ENCODE results near the gene NACA2.
"Not testable (repeated sequence)": the region's sequence is repeated elsewhere in the genome, so short reads cannot be mapped to it uniquely, and the experiment has no call there.

The NACA2 gene

DNA sequence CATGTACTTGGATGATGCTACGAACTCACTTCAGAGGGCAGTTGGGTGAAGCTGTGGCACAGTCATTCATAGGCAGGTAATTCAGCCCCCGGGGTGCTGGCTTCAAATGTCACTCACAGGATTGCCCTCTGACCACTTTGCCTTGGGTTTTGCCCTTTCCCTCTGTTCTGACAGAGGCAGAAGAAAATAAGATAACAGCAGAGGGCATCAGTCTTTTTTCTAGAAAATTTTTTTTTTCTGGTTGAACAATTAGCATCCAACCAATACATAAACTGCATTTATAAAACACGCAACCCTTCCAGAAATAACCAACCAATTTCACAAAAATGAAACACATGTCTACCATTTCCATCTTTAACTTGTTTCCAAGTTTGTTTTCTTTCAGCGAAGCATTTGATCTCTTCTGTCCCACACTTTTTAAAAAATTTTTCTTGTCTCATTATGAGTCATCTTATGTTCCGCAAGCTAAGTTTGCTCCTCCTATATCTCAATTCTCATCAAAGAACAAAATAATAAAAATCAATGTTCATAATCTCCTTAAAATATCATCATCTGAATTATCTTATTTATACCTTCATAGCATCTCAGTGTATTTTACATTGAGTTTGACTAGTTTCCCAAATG is 15.6 kb downstream of the NACA2 start:
- DNase-seq: no peak

DNA sequence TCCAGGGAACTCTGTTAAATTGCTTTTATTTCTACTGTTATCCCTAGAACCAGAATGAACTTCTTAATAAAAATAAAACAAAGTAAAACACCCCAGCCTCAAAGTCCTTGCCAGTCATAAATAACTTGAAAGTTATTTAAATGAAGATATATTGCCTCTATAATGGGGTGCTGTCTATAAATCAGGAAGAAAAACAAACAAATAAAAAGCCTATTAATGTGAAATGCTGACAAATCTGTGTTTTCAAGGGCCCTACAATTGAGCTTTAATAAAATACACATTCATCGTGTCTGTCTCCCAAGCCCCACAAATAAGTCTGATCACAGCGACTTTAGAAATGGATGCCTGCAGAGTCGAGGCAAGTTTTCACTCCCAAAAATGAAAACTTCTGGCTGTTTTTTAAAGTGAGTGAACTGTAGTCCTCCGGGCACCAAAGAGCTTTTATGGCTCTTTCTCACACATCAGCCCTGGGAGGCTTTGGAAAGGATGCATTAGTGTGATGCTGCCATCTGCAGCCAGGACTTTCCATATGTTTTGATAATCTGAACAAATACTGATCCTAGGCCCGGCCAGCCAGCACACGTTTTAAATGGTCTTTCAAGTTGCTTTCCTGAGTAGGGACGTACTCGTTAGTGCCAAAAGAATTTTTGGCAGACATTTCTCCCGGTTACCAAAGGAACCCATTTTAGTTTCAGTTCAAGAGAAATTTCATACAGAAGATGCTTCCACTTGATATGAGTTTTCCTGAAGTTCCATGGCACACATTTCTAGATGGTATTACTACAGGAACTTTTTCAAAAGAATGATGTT is 16.3 kb downstream of the NACA2 start:
- no peak for DNase-seq

DNA sequence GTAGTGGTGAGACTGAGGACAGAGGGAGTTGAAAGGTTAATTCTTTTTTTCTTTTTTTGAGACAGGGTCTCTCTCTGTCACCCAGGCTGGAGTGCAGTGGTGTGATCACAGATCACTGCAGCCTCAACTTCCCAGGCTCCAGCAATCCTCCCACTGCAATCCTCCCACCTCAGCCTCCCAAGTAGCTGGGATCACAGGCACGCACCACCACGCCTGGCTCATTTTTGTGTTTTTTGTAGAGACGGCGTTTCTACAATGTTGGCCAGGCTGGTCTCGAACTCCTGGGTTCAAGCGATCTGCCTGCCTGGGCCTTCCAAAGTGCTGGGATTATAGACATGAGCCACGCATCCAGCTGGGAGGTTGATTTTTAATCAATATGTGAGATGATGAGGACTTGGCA is 18.5 kb downstream of the NACA2 start:
- DNase-seq: not testable (repeated sequence)

DNA sequence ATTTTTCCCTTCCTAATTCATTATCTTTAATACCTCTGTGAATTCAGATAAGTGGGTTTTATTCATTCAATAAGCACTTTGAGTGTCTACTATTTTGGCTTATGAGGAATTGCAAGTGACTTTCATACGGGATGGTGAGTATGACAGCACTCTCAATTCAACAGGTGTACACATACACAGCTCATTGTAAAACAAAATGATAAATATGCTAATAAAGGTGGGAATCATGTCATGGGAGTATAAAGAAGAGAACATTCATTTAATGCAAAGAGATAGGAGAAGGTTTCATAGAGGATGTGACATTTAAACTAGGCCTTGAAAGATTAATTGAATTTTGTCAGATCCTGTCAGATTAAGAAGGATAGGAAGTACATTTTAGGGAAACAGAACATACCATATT is 19.4 kb downstream of the NACA2 start:
- no peak for DNase-seq

DNA sequence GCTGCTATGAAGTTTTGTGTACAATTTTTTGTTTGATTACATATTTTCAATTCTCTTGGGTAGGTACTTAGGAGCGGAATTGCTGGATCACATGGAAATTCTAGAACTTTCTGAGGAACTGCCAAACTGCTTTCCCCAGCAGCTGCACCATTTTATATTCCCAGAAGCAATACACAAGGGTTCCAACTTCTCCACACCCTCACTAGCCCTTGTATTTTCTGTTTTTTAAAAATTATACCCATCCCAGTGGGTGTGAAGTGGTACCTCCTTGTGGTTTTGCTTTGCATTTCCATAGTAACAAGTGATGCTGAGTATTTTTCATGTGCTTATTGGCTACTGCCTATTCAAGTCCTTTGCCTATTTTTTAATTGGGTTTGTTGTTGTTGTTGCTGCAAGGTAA is 20.9 kb downstream of the NACA2 start:
- no peak for DNase-seq

DNA sequence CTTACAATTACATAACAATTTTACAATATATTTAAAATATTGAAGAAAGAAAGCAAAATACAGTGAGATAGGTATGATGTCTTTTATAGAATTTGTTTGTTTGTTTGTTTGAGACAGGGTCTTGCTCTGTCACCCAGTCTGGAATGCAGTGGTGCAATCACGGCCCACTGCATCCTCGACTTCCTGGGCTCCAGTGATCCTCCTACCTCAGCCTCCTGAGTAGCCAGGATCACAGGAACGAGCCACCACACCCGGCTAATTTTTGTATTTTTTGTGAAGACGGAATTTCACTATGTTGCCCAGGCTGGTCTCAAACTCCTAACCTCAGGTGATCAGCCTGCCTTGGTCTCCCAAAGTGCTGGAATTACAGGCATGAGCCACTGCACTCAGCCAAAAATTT is 21.5 kb downstream of the NACA2 start:
- not testable (repeated sequence) for DNase-seq

DNA sequence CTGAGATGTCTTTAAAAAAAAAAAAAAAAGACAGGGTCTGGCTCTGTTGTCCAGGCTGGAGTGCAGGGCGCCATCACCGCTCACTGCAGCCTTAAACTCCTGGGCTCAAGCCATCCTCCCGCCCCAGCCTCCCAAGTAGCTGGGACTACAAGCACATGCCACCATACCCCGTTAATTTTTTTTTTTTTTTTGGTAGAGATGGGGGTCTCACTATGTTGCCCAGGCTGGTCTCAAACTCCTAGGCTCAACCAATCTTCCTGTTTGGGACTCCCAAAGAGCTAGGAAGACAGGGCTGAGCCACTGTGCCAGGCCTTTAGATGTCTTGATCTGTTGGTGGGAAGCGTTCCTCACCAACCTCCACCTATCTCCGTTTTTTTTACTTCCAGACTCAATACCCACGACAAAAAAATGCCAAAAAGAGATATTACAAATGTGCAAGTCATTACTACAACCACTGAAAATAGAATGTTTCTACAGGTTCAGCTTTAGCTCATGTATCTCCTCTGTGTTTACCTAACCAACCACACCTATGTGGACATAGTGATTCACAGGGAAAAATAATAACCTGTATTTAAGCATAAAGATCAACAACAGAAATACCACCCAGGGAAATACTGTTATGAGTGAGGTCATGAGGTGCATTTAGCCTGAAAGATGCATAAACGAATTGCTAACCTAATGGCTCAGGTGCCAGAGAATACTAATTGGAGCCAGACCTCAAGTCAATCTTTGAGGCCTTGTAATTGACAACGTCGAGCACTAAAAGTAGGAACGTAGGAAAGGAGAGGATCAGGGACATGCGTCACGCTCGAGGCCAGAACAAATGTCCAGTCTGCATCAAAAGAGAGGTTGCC is 22.6 kb downstream of the NACA2 start:
- DNase-seq: no peak

DNA sequence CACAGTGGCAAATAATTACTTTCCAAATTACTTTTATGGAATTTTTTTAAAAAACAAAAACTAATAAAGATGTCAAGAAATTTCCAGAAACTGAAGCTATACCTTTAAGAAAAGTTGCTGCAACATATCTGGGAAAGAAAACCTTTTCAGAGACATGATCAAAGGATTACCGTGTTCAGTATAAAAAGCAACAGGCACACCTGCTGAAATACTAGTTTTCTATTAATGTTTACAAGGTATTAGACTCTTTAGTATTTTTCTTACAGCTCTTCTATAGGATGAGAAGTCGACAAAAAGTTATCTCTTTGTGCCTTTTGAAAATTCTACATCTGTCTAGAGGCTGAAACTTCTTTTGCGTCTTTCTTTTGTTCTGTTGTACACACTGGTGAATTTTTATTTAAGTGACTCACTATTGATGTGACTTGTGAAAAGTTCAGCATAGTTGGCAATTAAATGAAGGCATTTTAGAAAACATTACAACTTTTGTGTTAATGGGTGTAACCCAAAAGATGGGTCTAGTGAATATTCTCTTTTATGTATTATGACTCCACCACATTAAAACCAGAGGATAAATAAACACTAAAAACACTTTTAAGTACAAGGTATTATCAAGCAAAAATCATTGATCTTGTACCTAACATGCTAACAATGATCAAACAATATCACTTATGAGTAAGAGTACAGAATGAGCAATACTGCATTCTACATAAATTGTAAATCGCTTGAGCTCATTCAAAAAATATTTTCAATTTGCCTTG is 23.8 kb downstream of the NACA2 start:
- no peak for DNase-seq

DNA sequence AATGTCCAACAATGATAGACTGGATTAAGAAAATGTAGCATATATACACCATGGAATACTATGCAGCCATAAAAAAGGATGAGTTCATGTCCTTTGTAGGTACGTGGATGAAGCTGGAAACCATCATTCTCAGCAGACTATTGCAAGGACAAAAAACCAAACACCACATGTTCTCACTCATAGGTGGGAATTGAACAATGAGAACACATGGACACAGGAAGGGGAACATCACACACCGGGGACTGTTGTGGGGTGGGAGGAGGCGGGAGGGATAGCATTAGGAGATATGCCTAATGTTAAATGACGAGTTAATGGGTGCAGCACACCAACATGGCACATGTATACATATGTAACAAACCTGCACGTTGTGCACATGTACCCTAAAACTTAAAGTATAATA is 24.6 kb downstream of the NACA2 start:
- DNase-seq: not testable (repeated sequence)

DNA sequence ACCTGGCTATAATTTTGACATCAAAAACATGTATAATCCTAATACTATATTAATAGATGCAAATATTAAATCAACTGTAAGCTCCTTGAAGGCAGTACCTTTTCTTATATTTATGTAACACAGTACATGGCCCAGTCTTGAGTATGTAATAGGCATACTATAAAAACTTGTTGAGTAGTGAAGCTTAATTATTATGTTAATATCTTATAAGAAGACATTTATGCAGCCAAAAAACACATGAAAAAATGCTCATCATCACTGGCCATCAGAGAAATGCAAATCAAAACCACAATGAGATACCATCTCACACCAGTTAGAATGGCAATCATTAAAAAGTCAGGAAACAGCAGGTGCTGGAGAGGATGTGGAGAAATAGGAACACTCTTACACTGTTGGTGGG is 25.2 kb downstream of the NACA2 start:
- DNase-seq: not testable (repeated sequence)

DNA sequence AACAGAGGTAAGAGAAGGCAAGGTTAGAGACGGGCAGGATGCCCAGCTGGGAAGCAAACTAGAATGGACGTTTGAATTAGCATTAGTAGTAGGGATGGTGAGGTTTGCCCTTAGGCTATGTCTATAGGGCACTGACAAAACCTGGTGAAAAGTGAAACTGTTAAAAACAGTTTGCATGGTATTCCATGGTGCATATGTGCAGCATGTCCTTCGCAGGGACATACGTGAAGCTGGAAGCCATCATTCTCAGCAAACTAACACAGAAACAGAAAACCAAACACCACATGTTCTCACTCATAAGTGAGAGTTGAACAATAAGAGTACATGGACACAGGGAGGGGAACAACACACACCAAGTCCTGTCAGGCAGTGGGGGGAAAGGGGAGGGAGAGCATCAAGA is 25.8 kb downstream of the NACA2 start:
- DNase-seq: no peak

DNA sequence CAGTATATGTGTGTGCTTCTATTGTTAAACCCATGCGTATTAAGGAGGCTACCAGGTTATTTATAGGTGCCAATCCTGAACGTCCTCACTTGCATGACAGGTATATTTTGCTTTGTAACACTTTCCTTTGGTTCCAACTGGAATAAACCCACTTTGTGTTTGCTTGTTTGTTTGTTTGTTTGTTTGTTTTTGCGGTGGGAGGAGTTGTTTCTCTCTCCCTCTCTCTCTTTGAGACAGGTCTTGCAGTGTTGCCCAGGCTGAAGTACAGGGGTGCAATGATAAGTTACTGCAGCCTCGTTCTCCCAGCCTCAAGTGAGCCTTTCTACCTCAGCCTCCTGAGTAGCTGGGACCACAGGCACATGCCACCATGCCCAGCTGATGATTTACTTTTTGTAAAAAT is 28.7 kb downstream of the NACA2 start:
- DNase-seq: no peak

DNA sequence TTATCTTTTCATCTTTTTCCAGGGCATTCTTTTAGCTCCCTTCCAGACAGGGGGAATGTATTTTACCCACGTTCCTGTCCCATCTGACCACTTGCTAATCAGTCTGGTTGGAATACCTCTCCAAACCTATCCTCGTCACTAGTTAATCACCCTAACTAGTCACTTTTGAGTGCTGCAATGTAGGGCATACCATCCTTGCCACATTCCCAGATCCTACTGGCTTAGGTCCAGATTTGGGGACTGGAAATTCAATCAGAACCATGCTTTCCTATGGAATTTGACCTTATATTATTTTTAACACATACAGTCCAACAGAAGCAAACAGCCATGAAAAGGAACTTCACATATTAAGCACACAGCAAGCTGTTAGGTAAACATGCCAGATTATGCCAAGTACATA is 29.7 kb downstream of the NACA2 start:
- DNase-seq: no peak

DNA sequence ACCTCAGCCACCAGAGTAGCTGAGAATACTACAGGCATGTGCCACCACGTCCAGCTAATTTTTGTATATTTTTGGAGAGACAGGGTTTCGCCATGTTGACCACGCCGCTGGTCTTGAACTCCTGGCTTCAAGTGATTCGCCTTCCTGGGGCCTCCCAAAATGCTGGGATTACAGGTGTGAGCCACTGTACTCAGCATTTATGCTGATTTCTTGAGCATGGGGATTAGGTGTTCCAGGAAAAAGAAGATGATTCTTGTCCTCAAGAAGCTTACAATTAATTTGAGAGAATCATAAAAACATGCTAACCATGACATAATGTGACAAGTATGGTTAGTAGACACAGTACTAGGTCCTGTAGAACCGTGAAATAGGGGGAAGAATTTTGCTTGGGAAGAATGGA is 30.9 kb downstream of the NACA2 start:
- no peak for DNase-seq

DNA sequence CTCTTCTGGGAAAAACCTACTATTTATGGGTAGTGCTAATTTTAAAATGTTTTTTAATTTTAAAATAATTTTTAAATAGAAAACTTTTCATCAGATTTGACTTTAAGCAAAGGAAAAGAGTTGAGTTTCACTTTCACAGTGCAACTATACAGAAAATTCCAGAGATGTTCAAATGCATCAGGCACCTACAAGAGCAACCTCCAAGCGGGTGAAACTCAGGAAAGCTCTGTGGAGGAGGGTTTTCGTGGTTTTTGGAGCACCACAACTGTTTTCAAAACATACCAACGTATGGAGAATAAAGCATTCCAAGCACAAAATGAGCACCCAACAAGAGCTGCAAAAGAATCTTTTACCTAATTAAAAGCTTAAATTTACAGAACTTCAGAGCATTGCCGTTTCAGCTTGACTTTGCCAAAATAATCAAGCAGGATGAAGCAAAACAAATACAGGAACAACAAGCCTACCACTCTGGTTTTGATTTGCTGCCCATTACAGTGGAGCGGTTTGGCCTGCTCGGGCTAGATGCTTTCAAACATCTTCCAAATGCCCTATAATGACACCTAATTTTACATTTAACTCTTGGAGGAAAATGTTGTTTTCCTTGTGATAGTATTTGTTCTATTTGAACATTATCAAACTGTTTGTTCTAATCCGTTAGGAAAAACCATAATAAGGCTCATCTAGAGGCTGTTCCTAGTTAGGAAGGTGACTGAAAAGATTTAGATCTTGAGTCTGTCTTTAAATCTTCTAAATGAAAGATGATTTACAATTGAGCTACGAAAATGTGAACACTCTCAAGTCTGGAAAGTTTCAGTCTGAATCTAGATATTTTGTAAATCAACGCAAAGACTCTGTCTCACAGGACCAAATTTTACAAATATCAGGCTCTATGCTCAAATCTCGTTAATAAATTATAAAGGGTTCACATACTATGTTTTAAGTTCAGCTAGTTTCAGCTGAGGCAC is 34.5 kb downstream of the NACA2 start:
- no peak for DNase-seq

DNA sequence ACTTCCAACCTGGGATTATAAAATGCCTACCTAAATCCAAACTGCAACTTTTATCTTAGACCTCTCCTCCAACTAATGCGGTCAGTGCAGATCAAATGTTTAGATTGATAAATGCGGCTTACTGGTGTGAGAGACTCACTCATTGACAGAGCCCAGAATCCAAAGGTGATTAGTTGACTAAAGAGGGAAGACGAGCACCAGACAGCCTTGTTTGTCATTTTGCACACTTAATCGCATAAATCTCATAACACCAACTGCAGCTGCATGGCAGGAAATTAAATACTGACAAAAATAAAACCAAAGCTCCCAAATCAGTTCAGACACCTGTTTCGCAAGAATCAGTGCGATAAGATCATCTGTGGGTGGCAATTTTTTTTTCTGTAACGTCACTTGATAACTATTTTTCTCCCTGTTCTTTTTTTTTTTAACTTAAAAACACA is 35.9 kb downstream of the NACA2 start:
- DNase-seq: no peak

DNA sequence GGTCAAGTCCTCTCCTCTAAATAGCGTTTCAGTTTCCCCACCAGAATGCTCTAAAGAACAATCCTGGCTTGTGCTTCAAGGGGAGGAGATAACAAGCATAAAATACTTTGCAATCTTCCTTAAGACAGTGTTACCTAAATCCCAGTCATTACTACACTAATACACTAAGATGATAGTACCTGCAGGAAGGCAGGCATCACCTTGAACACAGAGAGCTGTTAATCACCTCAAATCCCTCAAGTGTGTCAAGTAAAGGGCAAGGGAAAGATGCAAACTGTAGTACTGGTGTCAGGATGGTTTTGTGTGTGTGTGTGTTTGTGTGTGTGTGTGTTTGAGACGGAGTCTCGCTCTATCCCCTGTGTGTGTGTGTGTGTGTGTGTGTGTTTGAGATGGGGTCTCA is 36.8 kb downstream of the NACA2 start:
- DNase-seq: no peak

DNA sequence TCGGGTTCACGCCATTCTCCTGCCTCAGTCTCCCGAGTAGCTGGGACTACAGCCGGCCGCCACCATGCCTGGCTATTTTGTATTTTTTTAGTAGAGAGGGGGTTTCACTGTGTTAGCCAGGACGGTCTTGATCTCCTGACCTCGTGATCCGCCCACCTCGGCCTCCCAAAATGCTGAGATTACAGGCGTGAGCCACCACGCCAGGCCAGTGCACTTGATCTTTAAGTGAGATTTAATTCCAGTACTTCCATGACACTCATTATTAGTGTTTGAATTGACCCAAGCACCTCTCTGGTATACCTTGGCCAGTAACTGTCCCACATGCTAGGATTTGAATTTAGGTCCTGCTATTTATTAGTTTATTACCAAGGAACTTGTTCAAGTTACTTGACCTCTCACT is 38.5 kb downstream of the NACA2 start:
- not testable (repeated sequence) for DNase-seq

DNA sequence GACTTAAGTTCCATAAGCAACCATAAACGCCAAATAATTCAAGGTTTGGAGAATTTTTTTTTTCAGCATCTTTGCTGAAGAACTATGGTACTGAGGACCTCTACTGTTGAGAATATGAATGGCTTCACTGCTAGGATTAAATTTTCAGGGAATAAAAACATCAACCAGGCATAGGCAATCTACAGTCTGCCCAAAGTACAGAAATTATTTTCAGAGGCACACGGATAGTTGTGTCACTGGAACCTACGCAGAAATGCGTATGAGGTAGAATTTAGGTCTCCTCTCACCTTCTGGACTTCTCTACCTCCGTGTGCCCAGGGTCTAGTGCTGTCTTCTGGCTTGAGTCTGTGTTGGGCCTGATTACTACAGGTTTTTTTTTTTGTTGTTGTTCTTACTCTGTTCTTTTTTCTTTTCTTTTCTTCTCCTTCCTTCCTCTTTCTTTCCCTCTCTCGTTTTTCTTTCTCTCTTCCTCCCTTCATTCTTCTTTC is 39.7 kb downstream of the NACA2 start:
- DNase-seq: peak; percentile 9

DNA sequence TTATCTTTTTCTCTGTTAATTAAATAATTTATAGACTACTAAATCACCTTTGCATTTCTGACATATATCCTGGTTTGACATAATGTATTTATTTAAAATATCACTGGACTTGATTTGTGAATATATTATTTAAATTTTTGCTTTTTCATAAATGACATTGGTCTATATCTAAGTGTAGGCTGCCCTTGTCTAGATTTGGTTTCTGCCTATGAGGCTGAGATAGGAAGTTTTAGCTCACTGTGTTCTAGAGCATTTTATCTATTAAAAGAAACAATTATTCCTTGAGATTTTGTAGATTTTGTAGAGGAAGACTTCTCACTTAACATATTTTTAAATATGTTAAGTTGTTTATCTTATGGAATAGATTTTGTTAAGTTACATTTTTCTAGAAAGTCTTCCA is 43.9 kb downstream of the NACA2 start:
- DNase-seq: no peak

DNA sequence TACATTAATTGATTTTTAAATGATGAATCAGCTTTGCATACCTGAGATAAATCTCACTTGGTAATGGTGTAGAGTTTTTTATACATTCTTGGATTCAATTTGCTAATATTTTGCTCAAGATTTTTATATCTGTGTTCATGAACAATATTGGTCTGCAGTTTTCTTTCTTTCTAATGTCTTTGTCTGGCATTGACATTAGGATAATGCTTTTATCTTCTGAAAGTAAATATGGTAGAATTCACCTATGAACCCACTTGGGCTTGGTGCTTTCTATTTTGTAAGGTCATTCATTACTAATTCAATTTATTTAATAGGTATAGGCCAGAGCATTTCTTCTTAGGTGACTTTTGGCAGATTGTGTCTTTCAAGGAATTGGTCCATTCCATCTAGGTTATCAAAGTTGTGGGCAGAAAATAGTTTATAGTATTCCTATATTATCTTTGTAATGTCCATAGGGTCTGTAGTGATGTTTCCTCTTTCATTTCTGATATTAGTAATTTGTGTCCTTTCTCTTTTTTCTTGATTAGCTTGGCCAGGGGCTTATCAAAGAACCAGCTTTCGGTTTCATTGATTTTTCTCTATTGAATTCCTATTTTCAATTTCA is 45.6 kb downstream of the NACA2 start:
- no peak for DNase-seq

Data from midbrain (tissue), 1 donor.